ENCODE data around the gene CPT1C. TPM values are rescaled to one million over a fixed set of nuclear protein-coding genes. Genes with fewer than 3 reads are reported as not detected.
A peak's percentile ranks its signal among the peaks of the same experiment; 100 is the strongest.

Gene CPT1C
- total and polyA plus RNA-seq, 2 of the 8 experiments (the other 6 are each of a cell fraction or from before 2014, with no cell fraction given) = 79.6 to 91.8 TPM

DNA sequence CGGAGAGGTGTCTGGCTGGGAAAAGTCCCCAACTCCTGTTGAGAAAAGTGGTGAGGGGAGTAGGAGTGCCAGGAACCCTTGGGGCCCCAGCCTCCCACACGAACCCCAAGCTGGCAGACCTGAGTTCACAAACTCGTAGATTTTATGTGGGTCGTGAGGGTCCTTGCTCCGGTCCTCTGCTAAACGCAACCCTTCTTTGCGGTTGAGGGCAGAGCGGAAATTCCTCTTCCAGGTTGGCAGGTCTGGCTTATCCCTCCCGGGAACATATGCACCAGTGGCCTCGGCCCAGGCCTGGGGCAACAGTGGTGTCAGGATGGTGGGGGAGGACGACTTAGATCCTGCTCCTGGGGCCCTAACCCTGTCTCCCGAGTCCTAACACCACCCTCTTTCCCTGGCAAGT is 27.7 kb upstream of the CPT1C start:
- Histone ChIP-seq H3K4me1 (replicated peaks in 1 of 4; ENCODE audit: control insufficient read depth in 3 of 4, insufficient read depth in 4 of 4, low read length in 3 of 4) (peaks cover 0 to 7% (median 2%) of the 10 kb centered on the region in 4 experiments; a peak in 4 of 7 replicates), H2BK20ac (ENCODE audit: low read length) (no peak overlapping the region), H3K27me3 (replicated peaks in 1 of 4; ENCODE audit: control insufficient read depth in 3 of 4, extremely low read depth in 1 of 4, insufficient read depth in 3 of 4, low read length in 3 of 4) (no peaks in the 10 kb centered on the region), H2AFZ (ENCODE audit: low read length) (no peak overlapping the region), H4K5ac (ENCODE audit: insufficient read length, low read depth, low read length) (no peak overlapping the region), H2BK15ac (ENCODE audit: low read length) (no peak overlapping the region), H3K4ac (replicated peaks; ENCODE audit: insufficient read length, low read depth, low read length) (no peak overlapping the region), H3K18ac (ENCODE audit: extremely low read depth, low read length) (no peak overlapping the region), H3K36me3 (ENCODE audit: control insufficient read depth in 2 of 4, insufficient read depth in 4 of 4, low read length in 3 of 4) (peaks cover 18 to 45% (median 37%) of the 10 kb centered on the region in 4 experiments; a peak in 7 of 8 replicates), H2BK5ac (ENCODE audit: low read depth, low read length) (no peak overlapping the region), H4K91ac (replicated peaks; ENCODE audit: insufficient read length, low read length) (no peak overlapping the region), H3K23ac (ENCODE audit: insufficient read length) (no peak overlapping the region), H3K9ac (replicated peaks in 1 of 4; ENCODE audit: extremely low read depth in 1 of 4, low read depth in 3 of 4, low read length in 3 of 4) (no peak overlapping the region; a peak in 1 of 7 replicates), H3K56ac (replicated peaks; ENCODE audit: insufficient read length, low read depth, low read length) (no peak overlapping the region), H2BK12ac (ENCODE audit: low read depth, low read length) (no peak overlapping the region), H3K23me2 (ENCODE audit: low read depth, low read length) (peaks cover 15% of the 10 kb centered on the region), H3K4me3 (ENCODE audit: extremely low read depth in 1 of 4, insufficient read depth in 2 of 4, low read depth in 3 of 4, low read length in 4 of 4) (no peak overlapping the region), H4K20me1 (replicated peaks in 1 of 2; ENCODE audit: control insufficient read depth in 1 of 2, insufficient read depth in 2 of 2, low read length in 2 of 2) (peaks cover 9 to 11% of the 10 kb centered on the region in 2 experiments), H4K8ac (ENCODE audit: extremely low read depth, insufficient read depth, low read length) (0 out of 2 replicates have a peak overlapping the region, but pooled peaks have one; percentile 74), H3K27ac (ENCODE audit: low read depth, low read length) (no peak overlapping the region), H3K9me3 (ENCODE audit: insufficient read depth in 2 of 2, low read depth in 1 of 2, low read length in 1 of 2) (peaks cover 9 to 11% of the 10 kb centered on the region in 2 experiments), H3K79me1 (ENCODE audit: low read depth, low read length) (peaks cover 5% of the 10 kb centered on the region), H2AK5ac (ENCODE audit: low read depth, low read length) (peak overlapping the region; percentile 69; the same call in 1 of the 2 replicates), H3K14ac (ENCODE audit: insufficient read length) (no peak overlapping the region), H2BK120ac (replicated peaks; ENCODE audit: low read depth, low read length) (no peak overlapping the region), H3K4me2 (ENCODE audit: insufficient read depth in 1 of 2, low read depth in 2 of 2, low read length in 2 of 2) (peak overlapping the region in 1 of 2 experiments; percentile 89; a peak in 1 of 4 replicates), H3K79me2 (ENCODE audit: control insufficient read depth in 1 of 2, insufficient read depth in 2 of 2, low read length in 2 of 2) (peaks cover 5 to 32% of the 10 kb centered on the region in 2 experiments; a peak in 2 of 4 replicates)
- DNase-seq (ENCODE audit: low read depth in 1 of 2, low spot score in 2 of 2) = no peak
- TF ChIP-seq POLR2A (IDR thresholded peaks at IDR 0.05; ENCODE audit: control extremely low read depth in 1 of 2, low read depth in 2 of 2, low read length in 2 of 2) = peak in 1 of 2 experiments; percentile 65; a peak in 2 of 3 replicates
- TF ChIP-seq POLR2AphosphoS5 (IDR thresholded peaks at IDR 0.05; ENCODE audit: low read depth, low read length) = no peak
- WGBS, 2 experiments (ENCODE audit: extremely low coverage in 1 of 2, insufficient coverage in 1 of 2, insufficient read length in 1 of 2, insufficient replicate concordance in 2 of 2, low coverage in 1 of 2, low lambda C conversion rate in 2 of 2, missing lambda C conversion rate in 1 of 2) = 89% methylated on average over 11 of the region's 12 CpGs; no CpG with 5 or more reads in 1 of the 2 experiments
- no peak for FAIRE-seq
- POLR2A ChIA-PET (ENCODE audit: partially characterized antibody) = interaction anchor here (1.4 to 18.0 kb wide), 6 partner anchors 8 to 78 kb away, joined by 4 to 275 read pairs (median 24); partner anchors contain the start of genes PRMT1, RRAS and SCAF1
- CTCF ChIA-PET (ENCODE audit: partially characterized antibody) = interaction anchor here (0.7 to 1.8 kb wide), 5 partner anchors 9 to 23 kb away, joined by 3 to 5 read pairs (median 4); no protein-coding TSS in a partner anchor

Measured in H1 (cell line).